GM12873 (cell line): ENCODE measurements around the gene FANCG.

ENCODE experiments used
- TF ChIP-seq, protein P1 (sequence below): IDR thresholded peaks from 2 replicates; pipeline ENCODE4 v1.5.1; 2012; ENCODE audit warnings: low read depth, mild to moderate bottlenecking, moderate library complexity, low read length, control low read depth; ENCODE audit not compliant: insufficient read depth; ENCODE audit errors: missing control alignments

FANCG gene

DNA sequence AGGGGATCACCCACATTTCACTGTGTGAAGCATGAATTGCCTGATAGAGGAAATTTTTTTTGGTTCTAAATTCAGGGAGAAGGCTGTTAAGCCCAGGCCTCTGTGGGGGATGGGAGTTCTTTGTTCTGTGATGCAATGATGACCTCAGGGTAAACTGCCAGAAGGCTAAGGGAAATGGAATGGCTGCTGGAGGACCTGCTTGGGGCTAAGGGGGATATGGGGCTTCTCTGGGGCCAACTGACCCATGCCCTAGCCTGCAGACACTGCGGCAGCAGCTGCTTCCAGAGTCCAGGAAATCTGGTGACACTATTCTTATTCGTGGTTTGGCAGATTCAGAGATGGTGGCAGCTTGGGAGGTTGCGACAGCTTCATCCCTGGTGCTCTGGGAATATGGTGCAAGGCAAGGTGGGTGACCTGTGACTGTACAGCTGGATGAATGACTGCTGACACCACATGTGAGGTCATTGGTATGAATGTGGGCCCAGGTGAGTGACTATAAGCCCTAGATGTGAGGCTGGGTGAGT is 37.6 kb downstream of the FANCG start:
- TF ChIP-seq, protein P1, sequence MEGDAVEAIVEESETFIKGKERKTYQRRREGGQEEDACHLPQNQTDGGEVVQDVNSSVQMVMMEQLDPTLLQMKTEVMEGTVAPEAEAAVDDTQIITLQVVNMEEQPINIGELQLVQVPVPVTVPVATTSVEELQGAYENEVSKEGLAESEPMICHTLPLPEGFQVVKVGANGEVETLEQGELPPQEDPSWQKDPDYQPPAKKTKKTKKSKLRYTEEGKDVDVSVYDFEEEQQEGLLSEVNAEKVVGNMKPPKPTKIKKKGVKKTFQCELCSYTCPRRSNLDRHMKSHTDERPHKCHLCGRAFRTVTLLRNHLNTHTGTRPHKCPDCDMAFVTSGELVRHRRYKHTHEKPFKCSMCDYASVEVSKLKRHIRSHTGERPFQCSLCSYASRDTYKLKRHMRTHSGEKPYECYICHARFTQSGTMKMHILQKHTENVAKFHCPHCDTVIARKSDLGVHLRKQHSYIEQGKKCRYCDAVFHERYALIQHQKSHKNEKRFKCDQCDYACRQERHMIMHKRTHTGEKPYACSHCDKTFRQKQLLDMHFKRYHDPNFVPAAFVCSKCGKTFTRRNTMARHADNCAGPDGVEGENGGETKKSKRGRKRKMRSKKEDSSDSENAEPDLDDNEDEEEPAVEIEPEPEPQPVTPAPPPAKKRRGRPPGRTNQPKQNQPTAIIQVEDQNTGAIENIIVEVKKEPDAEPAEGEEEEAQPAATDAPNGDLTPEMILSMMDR = no peak

DNA sequence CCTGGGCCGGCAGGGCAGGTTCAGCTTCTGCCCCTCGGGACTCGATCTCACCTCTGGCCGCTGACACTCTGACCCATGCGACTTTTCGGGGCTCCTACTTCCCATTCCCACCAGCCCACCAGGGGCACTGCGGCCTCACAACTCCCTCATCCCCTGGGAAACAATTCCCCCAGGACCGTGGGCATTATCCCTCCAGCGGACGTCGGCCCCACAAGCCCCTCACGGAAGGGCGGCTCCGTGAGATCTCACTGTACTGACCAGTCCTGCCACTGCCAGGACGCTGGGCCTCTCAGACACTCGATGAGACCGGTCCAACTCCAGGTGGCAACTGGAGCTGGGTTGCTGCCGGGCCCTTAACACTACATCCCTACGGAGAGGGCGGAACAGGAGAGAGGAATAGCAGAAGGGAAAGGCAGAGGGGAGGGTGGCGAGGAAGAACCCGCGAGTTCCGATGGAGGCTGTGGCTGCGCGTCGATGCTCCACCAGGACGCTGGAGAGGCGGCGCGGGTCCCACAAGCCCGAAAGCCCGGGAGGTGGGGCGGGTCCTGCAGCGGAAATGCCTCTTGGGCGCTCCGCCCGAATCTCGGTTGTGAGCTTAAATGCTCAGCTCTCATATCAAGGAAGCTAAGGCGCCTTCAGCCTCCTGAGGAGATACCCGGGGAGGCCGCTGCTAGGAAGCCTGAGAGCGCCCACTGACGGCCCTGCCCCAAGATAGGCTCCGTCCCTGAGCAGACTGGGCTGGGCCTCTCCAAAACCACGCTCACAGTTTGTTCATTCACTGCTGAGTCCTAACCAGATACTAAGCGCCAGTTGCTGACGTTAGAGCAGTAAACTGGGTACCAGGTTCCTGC is 43.7 kb downstream of the FANCG start:
- TF ChIP-seq, protein P1 = no peak

DNA sequence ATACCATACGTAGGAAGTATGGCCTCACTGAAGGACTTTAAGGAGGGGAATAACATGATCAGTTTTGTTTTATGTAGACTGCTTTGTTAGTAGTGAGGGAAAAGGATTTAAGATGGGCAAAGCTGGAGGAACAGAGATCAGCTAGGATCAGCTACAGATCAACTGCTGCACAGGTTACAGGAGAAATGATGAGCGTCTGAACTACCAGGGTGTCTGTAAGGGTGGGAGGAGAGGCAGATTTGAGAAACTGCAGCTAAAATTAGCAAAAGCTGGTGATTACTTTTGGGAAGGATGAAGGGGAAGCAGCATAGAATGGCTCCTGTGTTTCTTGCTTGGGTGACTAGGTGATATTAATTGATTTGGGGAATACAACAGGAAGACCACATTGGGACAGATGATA is 46.6 kb downstream of the FANCG start:
- TF ChIP-seq, protein P1 = no peak

DNA sequence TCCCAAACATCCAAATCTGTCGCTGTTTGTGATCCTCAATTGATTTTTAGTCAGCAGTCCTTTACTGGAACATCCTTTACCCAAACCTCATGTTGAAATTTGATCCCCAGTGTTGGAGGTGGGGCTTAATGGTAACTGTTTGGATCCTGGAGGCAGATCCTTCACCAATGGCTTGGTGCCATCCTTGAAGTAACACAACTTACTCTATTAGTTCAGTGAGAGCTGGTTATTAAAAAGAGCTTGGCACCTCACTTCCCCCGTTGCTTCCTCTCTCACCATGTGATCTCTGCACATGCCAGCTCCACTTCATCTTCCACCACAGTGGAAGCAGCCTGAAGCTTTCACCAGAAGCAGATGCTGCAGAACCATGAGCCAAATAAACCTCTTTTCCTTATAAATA is 49.9 kb downstream of the FANCG start:
- TF ChIP-seq, protein P1 = no peak

DNA sequence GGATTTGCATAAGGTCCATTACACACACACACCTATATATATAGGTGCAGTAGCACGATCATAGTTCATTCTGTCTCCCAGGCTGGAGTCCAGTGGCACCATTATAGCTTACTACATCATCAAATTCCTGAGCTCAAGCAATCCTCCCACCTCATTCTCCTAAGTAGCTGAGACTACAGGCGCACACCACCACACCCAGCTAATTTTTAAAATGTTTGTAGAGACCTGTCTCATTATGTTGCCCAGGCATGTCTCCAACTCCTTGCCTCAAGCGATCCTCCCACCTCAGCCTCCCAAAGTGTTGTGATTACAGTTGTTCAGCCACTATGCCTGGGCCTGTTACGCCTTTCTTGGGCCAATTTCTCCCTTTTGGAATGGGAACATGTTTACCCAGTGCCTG is 50.5 kb downstream of the FANCG start:
- TF ChIP-seq, protein P1 = no peak

DNA sequence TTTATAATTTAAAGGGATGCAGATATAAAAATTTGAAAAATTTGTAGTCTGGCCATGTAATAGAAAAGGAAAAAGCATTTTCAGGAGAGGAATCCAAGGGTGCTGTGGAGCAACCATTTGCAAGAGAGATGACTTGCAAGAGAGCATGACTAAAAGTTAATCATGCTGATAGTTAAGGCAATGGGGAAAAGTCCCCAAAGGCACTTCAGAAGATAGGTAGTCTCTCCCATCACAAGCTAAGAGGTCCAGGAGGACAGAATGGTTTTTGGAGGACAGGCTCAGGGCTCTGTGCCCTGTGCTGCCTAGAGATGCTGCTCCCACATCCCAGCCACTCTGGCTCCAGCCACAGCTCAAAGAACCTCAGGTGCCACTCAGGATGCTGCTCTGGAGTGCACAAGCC is 51.4 kb downstream of the FANCG start:
- TF ChIP-seq, protein P1 = no peak

DNA sequence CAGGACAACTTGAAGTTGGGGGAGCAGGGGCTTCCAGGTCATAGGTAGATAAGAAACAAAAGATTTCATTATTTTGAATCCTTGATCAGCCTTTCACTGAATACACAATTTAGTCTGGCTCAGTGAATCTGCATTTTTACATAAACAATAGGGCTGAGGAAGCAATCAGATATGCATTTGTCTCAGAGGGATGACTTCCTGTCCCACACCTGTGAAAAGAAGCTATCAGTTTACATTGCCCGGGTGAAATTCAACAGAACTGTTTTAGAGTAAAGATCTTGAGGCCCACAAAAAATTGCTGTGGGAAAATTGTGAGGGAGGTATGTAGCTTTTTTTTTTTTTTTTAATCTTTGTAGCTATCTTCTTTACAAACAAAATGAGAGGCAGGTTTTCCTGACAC is 51.9 kb downstream of the FANCG start:
- TF ChIP-seq, protein P1 = no peak
